GM20000 (cell line): ENCODE data around the gene TMEM87B.
A peak's percentile ranks its signal among the peaks of the same experiment; 100 is the strongest.
"Not testable (repeated sequence)": the region's sequence is repeated elsewhere in the genome, so short reads cannot be mapped to it uniquely, and the experiment has no call there.

Experiments used
- DNase-seq: peaks from one replicate; pipeline ENCODE4 v3.0.0; 2012; ENCODE audit warnings: low spot score
- TF ChIP-seq, protein P1 (sequence below): IDR thresholded peaks from 2 replicates; pipeline ENCODE4 v1.5.1; 2012; ENCODE audit warnings: mild to moderate bottlenecking, control low read depth; ENCODE audit errors: extremely low read depth, missing control alignments

The TMEM87B gene

DNA sequence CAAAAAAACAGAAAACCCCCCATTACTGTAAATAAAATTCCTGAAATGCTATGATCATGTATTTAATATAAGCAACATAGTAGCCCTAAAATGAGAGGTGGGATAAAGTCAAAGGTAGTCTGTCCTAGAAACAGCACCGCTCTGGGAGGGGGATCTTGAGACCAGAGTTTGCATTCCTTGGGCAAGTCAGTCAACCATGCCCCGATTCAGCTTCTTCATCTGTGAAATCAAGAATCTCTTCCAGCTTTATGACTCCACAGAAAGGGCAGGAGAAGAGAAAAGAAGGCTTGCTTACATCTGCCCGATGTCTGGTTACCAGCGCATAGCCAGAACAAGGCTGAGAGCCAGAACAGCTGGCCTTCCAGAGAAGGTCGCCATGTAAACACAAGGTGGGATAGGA lies 81.0 kb downstream of the TMEM87B start:
- DNase-seq = no peak
- TF ChIP-seq, protein P1, sequence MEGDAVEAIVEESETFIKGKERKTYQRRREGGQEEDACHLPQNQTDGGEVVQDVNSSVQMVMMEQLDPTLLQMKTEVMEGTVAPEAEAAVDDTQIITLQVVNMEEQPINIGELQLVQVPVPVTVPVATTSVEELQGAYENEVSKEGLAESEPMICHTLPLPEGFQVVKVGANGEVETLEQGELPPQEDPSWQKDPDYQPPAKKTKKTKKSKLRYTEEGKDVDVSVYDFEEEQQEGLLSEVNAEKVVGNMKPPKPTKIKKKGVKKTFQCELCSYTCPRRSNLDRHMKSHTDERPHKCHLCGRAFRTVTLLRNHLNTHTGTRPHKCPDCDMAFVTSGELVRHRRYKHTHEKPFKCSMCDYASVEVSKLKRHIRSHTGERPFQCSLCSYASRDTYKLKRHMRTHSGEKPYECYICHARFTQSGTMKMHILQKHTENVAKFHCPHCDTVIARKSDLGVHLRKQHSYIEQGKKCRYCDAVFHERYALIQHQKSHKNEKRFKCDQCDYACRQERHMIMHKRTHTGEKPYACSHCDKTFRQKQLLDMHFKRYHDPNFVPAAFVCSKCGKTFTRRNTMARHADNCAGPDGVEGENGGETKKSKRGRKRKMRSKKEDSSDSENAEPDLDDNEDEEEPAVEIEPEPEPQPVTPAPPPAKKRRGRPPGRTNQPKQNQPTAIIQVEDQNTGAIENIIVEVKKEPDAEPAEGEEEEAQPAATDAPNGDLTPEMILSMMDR = no peak

DNA sequence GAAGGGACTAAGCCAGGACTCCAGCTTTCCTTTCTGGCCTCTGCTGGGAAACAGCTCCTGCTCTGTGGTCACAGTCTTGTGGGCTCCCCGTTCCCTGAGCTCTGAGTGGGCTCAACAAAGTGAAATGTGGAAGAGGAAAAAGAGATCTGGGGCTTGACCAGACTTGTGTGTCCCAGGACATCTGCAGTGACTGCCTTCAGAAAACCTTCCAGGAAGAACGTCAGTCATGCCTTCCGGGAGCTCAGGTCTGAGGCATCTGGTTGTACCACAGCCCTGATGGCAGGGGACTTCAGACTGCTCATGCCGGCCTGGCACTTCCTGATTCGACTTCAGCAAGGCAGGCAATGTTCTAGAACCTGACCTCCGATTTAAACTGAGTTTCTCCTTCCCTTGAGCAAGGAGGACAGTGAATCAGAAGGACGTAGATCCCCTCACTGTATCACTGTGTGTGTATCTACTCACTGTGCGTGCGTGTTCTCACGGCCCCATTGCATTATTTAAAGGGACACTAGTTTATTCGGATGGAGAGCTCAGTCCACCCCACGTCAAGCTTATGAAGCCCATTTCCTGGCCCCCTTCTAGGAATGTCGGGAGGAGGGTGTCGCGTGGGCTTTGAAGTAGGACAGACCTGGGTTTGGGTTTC lies 82.6 kb downstream of the TMEM87B start:
- DNase-seq = peak; percentile 56

DNA sequence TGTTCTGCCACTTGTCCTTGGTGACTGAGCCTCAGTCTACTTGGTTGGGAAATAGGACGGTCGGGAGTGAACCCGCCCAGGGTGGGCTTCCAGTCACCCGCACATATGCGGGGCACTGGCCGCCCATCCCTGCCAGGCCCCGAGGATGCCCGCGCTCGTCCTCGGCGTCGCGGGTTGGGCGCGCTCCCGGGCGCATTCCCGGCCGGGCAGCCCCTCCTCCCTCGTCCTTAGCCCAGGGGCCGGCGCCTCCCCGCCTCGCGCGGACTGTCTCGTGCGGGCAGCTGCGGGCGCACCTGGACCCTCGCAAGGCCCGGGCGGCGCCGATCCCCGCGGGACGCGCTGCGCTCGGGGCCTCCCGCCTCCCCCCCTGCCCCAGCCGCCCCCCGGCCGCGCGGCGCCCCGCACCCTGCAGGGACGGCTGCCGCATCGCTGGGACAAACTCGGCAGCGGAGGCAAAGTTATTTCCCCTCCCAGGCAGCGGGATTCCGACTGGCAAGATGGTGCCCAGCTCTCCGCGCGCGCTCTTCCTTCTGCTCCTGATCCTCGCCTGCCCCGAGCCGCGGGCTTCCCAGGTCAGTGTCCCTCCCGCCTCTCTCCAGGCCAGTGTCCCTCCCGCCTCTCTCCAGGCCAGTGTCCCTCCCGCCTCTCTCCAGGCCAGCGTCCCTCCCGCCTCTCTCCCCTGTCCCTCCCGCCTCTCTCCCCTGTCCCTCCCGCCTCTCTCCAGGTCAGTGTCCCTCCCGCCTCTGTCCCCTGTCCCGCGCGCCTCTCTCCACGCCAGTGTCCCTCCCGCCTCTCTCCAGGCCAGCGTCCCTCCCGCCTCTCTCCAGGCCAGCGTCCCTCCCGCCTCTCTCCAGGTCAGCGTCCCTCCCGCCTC lies 83.3 kb downstream of the TMEM87B start, which contains the start of gene FBLN7:
TSS of gene FBLN7 (plus strand) at position 227 of the 874 bp plus-strand sequence. CDS start at position 498, 271 bp downstream.
- TF ChIP-seq, protein P1 = no peak
- DNase-seq = peak; percentile 37

More for the DNA sequence above, 82.6 kb downstream of the TMEM87B start:
- TF ChIP-seq, protein P1 = no peak

DNA sequence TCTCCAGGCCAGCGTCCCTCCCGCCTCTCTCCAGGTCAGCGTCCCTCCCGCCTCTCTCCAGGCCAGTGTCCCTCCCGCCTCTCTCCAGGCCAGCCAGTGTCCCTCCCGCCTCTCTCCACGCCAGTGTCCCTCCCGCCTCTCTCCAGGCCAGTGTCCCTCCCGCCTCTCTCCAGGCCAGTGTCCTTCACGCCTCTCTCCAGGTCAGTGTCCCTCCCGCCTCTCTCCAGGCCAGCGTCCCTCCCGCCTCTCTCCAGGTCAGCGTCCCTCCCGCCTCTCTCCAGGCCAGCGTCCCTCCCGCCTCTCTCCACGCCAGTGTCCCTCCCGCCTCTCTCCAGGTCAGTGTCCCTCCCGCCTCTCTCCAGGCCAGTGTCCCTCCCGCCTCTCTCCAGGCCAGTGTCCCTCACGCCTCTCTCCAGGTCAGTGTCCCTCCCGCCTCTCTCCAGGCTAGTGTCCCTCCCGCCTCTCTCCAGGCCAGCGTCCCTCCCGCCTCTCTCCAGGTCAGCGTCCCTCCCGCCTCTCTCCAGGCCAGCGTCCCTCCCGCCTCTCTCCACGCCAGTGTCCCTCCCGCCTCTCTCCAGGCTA lies 84.1 kb downstream of the TMEM87B start:
- not testable (repeated sequence) for DNase-seq

DNA sequence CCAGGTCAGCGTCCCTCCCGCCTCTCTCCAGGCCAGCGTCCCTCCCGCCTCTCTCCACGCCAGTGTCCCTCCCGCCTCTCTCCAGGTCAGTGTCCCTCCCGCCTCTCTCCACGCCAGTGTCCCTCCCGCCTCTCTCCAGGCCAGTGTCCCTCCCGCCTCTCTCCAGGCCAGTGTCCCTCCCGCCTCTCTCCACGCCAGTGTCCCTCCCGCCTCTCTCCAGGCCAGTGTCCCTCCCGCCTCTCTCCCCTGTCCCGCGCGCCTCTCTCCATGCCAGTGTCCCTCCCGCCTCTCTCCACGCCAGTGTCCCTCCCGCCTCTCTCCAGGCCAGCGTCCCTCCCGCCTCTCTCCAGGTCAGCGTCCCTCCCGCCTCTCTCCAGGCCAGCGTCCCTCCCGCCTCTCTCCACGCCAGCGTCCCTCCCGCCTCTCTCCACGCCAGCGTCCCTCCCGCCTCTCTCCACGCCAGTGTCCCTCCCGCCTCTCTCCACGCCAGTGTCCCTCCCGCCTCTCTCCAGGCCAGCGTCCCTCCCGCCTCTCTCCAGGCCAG lies 84.7 kb downstream of the TMEM87B start:
- not testable (repeated sequence) for DNase-seq

DNA sequence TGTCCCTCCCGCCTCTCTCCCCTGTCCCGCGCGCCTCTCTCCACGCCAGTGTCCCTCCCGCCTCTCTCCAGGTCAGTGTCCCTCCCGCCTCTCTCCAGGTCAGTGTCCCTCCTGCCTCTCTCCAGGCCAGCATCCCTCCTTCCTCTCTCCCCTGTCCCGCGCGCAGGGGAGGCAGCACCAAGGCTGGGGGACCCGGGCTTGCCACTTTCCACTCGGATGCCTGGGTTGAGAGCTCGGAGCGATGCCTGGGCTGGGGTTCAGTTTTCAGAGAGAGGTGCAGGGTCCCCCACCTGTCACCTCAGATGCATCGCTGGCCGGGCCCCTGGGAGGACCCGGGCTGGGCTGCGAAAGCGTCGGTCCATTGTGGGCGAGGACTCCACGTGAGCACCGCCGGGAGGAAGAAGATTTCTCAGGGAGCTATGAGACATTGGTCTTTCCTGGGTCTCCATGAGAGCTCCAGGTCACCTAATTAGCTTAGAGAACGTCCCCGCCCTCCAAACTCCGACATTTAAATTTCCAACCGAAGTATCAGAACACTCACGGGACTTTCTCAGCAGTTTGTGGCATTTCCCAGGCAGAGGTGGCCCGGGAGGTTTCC lies 85.2 kb downstream of the TMEM87B start:
- TF ChIP-seq, protein P1 = no peak
- DNase-seq = no peak

DNA sequence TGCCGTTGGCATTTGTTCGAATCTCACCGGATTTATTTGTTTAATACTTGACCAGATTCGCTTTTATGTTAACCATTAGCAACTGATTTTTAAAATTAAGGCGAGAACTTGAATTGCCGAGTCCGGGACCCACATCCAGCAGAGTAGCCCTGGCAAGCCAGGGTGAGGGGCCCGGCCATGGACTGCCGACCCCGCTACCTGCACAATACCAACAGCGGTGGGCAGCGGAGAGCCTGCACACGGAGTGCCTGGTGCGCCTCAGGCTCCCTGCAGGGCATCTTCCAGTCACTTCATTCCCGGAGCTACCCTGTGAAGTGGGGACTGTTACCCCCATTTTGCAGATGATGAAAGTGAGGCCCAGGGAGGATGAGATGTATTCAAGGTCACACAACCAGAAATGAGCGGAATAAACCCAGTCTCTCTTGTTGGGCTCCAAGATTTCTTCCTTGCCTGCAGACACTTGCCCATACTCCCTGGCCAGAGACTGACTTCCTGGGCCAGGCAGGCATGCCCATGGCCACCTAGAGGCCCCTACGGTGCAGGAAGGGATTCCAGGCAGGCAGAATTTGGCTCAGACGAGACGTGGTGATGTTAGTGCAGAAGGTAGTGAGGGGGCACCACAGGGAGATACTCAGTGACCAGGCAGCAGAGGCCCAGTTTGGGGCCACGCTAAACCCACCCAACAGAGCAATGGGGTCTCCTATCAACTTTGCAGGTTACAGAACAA lies 86.0 kb downstream of the TMEM87B start:
- TF ChIP-seq, protein P1 = no peak
- no peak for DNase-seq

DNA sequence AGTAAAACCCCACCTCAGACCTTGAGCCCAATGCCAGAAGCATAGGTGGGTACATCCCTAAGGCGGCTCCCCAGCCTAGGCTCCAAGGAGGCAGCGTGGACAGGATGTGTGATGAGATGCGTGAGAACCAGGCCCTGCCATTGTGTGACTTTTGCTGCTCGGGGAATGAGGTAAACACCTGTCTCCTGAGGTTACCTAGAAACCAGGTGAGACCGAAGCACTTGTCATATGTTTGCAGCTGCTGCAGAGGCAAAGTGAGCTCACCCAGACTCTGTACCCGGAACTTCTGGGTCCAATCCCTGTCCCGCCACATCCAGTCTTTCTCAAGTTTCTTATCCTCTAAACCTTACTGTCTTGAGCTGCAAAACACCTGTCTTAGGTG lies 86.5 kb downstream of the TMEM87B start:
- DNase-seq = no peak
- TF ChIP-seq, protein P1 = no peak
